NB4 (cell line): ENCODE results near the gene NOTCH1.

Source experiments
- CTCF ChIP-seq: IDR thresholded peaks from one replicate; pipeline ENCODE4 v1.5.1; 2012; ENCODE audit warnings: low read depth, low read length
- MAX ChIP-seq: IDR thresholded peaks from 2 replicates; pipeline ENCODE4 v1.6.1; 2011; ENCODE audit warnings: low read depth, low read length
- POLR2A ChIP-seq: IDR thresholded peaks from 2 replicates; pipeline ENCODE4 v1.6.1; 2011; ENCODE audit warnings: mild to moderate bottlenecking; ENCODE audit not compliant: insufficient read length; ENCODE audit errors: extremely low read depth

- TF ChIP-seq CTCF (no peak), MAX (no peak), POLR2A (no peak)
Observed at GRCh38 chr9:136473354-136473721, 72.5 kb downstream of the NOTCH1 start.
